ENCODE results near the gene MOGAT1. TPM values are rescaled to one million over a fixed set of nuclear protein-coding genes. Genes with fewer than 3 reads are reported as not detected.

MOGAT1 gene
- total RNA-seq, 2 donors from 2014 or later, result 0.24 TPM; not detected in 1

GRCh38 chr2:222736924-222737323, 65.5 kb downstream of the MOGAT1 start:
- H3K27me3 ChIP-seq, result no peaks in the 10 kb centered on the region
- TF ChIP-seq CTCF (IDR thresholded peaks at IDR 0.05), result no peak
- H3K36me3 ChIP-seq, result no peaks in the 10 kb centered on the region
- intact Hi-C loops (cut with DNase I), result no loop called here
- H3K9me3 ChIP-seq, result no peaks in the 10 kb centered on the region
- no peak overlapping the region for H3K4me3 ChIP-seq
- no peak for DNase-seq
- H3K4me1 ChIP-seq, result no peaks in the 10 kb centered on the region
- no peak overlapping the region for H3K9ac ChIP-seq (ENCODE audit: low read depth in 2 of 2, low read length in 2 of 2)
- H3K27ac ChIP-seq, result no peak overlapping the region

DNA sequence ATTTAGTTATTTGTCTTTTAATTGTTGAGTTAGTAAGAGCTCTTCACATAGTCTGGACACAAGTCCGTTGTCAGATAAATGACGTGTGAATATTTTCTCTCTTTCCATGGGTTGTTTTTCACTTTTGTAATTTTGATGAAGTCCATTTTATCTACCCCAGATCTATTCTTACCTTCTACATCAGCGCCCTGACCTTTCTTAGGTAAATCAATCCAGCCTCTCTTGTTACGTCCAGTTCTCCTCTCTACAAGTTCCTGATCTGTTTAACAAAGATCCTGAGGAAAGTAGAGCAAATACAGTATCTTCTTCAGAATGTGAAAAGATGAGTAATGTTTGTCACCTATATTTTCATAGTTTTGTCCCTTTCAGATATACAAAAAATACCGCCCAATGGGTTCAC, 66.9 kb downstream of the MOGAT1 start:
- no peak for DNase-seq
- Histone ChIP-seq H3K27ac (no peak overlapping the region), H3K36me3 (no peaks in the 10 kb centered on the region), H3K27me3 (no peaks in the 10 kb centered on the region), H3K9me3 (no peaks in the 10 kb centered on the region), H3K9ac (ENCODE audit: low read depth in 2 of 2, low read length in 2 of 2) (no peak overlapping the region), H3K4me3 (no peak overlapping the region), H3K4me1 (no peaks in the 10 kb centered on the region)
- intact Hi-C loops (cut with DNase I), result no loop called here
- no peak for TF ChIP-seq CTCF (IDR thresholded peaks at IDR 0.05)

- Histone ChIP-seq H3K36me3 (no peaks in the 10 kb centered on the region), H3K9me3 (no peaks in the 10 kb centered on the region), H3K27ac (no peak overlapping the region), H3K27me3 (no peaks in the 10 kb centered on the region), H3K4me1 (no peaks in the 10 kb centered on the region), H3K9ac (ENCODE audit: low read depth in 2 of 2, low read length in 2 of 2) (no peak overlapping the region), H3K4me3 (no peak overlapping the region)
- TF ChIP-seq CTCF (IDR thresholded peaks at IDR 0.05), result no peak
- DNase-seq, result peak; percentile 48
- intact Hi-C loops (cut with DNase I), result no loop called here
These were observed 67.4 kb downstream of the MOGAT1 start for GRCh38 chr2:222738809-222739208.

DNA sequence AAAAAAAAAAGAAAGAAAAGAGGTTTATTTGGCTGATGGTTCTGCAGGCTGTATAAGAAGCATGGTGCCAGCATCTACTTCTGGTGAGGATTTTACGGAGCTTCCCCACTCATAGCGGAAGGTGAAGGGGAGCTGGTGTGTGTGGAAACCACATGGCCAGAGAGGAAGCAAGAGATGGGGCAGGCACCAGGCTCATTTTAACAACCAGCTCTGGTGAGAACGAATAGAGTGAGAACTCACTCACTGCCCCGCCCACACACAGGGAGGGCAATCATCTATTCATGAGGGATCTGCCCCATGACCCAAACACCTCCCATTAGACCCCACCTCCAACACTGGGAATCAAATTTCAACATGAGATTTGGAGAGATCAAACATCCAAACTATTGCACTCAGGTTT, 68.5 kb downstream of the MOGAT1 start:
- no peak overlapping the region for H3K4me3 ChIP-seq
- H3K9ac ChIP-seq (ENCODE audit: low read depth in 2 of 2, low read length in 2 of 2), result no peak overlapping the region
- no peaks in the 10 kb centered on the region for H3K27me3 ChIP-seq
- H3K36me3 ChIP-seq, result no peaks in the 10 kb centered on the region
- TF ChIP-seq CTCF (IDR thresholded peaks at IDR 0.05), result no peak
- no peak for DNase-seq
- intact Hi-C loops (cut with DNase I), result no loop called here
- H3K4me1 ChIP-seq, result no peaks in the 10 kb centered on the region
- H3K27ac ChIP-seq, result no peak overlapping the region
- H3K9me3 ChIP-seq, result no peaks in the 10 kb centered on the region

- Histone ChIP-seq H3K9me3 (no peaks in the 10 kb centered on the region), H3K4me3 (no peak overlapping the region), H3K27me3 (no peaks in the 10 kb centered on the region), H3K36me3 (no peaks in the 10 kb centered on the region), H3K9ac (ENCODE audit: low read depth in 2 of 2, low read length in 2 of 2) (no peak overlapping the region), H3K4me1 (no peaks in the 10 kb centered on the region), H3K27ac (no peak overlapping the region)
- intact Hi-C loops (cut with DNase I), result no loop called here
- TF ChIP-seq CTCF (IDR thresholded peaks at IDR 0.05), result no peak
- DNase-seq, result no peak
These were observed 71.9 kb downstream of the MOGAT1 start for GRCh38 chr2:222743251-222743812.

Measured in colonic mucosa (tissue), 4 donors.